Stimulated activated CD8-positive, alpha-beta memory T cell treated with anti-CD3 and anti-CD28 coated beads, Interleukin-7, amount 100 ng/mL, for 48 hours (primary cell): Measurements from ENCODE around the gene RBM15.

Source experiments
- DNase-seq, 2 donors: peaks; one replicate each; pipeline ENCODE4 v3.0.0-alpha.2; 2020; ENCODE audit warnings: low read depth in 1 of 2; ENCODE audit errors: extremely low read depth in 1 of 2

The RBM15 gene

GRCh38 chr1:110348771-110349170 lies 9.6 kb downstream of the RBM15 start:
- DNase-seq = no peak

- no peak for DNase-seq
Measured at GRCh38 chr1:110350360-110350759, 11.2 kb downstream of the RBM15 start.

GRCh38 chr1:110355321-110355720 lies 16.1 kb downstream of the RBM15 start:
- no peak for DNase-seq

GRCh38 chr1:110356379-110356778 lies 17.2 kb downstream of the RBM15 start:
- no peak for DNase-seq

GRCh38 chr1:110360431-110360830 lies 21.3 kb downstream of the RBM15 start:
- no peak for DNase-seq

GRCh38 chr1:110361856-110362255 lies 22.7 kb downstream of the RBM15 start:
- no peak for DNase-seq

- DNase-seq = no peak
Measured at GRCh38 chr1:110364221-110364620, 25.0 kb downstream of the RBM15 start.

GRCh38 chr1:110370827-110371226 lies 31.6 kb downstream of the RBM15 start:
- DNase-seq = no peak

GRCh38 chr1:110375490-110375889 lies 36.3 kb downstream of the RBM15 start:
- no peak for DNase-seq

GRCh38 chr1:110380672-110381283 lies 41.6 kb downstream of the RBM15 start:
- DNase-seq = no peak

- DNase-seq = no peak
Measured at GRCh38 chr1:110383251-110383990, 44.2 kb downstream of the RBM15 start.

- DNase-seq = no peak
Measured at GRCh38 chr1:110384581-110385321, 45.6 kb downstream of the RBM15 start.

GRCh38 chr1:110385369-110385768 lies 46.2 kb downstream of the RBM15 start:
- DNase-seq = no peak

- DNase-seq = no peak
Measured at GRCh38 chr1:110387048-110387754, 48.0 kb downstream of the RBM15 start.

GRCh38 chr1:110390096-110390495 lies 50.9 kb downstream of the RBM15 start:
- DNase-seq = no peak

- DNase-seq = no peak
Measured at GRCh38 chr1:110390692-110391245, 51.6 kb downstream of the RBM15 start, which contains the start of gene SLC16A4. TSS of gene SLC16A4 (minus strand) at chr1:110391026. CDS start at chr1:110389323, 1,703 bp downstream.

GRCh38 chr1:110393286-110393685 lies 54.1 kb downstream of the RBM15 start:
- no peak for DNase-seq

- DNase-seq = no peak
Measured at GRCh38 chr1:110393691-110394492, 54.7 kb downstream of the RBM15 start.

GRCh38 chr1:110394493-110394820 lies 55.3 kb downstream of the RBM15 start:
- DNase-seq = no peak
